ENCODE measurements around the gene PRICKLE2.

The PRICKLE2 gene

GRCh38 chr3:64114651-64115050, 110.6 kb downstream of the PRICKLE2 start:
- TF ChIP-seq ARNTL (CRISPR knock-in tag; IDR thresholded peaks at IDR 0.05; ENCODE audit: borderline replicate concordance, low read depth) (no peak), ISL1 (CRISPR knock-in tag; IDR thresholded peaks at IDR 0.05) (no peak), SNAI2 (CRISPR knock-in tag; IDR thresholded peaks at IDR 0.05) (no peak), GLIS3 (CRISPR knock-in tag; IDR thresholded peaks at IDR 0.05) (no peak), BACH2 (CRISPR knock-in tag; IDR thresholded peaks at IDR 0.05; ENCODE audit: borderline replicate concordance) (no peak), ZNF8 (CRISPR knock-in tag; IDR thresholded peaks at IDR 0.05) (no peak), ZFP30 (CRISPR knock-in tag; IDR thresholded peaks at IDR 0.05) (no peak), CSDC2 (CRISPR knock-in tag; IDR thresholded peaks at IDR 0.05) (no peak), ESRRG (CRISPR knock-in tag; IDR thresholded peaks at IDR 0.05) (no peak), ZNF565 (CRISPR knock-in tag; conservative IDR thresholded peaks at IDR 0.05; ENCODE audit: low read depth) (no peak), ZNF70 (CRISPR knock-in tag; IDR thresholded peaks at IDR 0.05) (no peak), OSR1 (CRISPR knock-in tag; IDR thresholded peaks at IDR 0.05) (no peak), ZC3H10 (CRISPR knock-in tag; IDR thresholded peaks at IDR 0.05) (no peak), ZFP3 (CRISPR knock-in tag; IDR thresholded peaks at IDR 0.05) (no peak)
- TF ChIP-seq, protein P1, sequence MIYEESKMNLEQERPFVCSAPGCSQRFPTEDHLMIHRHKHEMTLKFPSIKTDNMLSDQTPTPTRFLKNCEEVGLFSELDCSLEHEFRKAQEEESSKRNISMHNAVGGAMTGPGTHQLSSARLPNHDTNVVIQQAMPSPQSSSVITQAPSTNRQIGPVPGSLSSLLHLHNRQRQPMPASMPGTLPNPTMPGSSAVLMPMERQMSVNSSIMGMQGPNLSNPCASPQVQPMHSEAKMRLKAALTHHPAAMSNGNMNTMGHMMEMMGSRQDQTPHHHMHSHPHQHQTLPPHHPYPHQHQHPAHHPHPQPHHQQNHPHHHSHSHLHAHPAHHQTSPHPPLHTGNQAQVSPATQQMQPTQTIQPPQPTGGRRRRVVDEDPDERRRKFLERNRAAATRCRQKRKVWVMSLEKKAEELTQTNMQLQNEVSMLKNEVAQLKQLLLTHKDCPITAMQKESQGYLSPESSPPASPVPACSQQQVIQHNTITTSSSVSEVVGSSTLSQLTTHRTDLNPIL (CRISPR knock-in tag; IDR thresholded peaks at IDR 0.05; ENCODE audit: low read depth) = no peak
- TF ChIP-seq, protein P2, sequence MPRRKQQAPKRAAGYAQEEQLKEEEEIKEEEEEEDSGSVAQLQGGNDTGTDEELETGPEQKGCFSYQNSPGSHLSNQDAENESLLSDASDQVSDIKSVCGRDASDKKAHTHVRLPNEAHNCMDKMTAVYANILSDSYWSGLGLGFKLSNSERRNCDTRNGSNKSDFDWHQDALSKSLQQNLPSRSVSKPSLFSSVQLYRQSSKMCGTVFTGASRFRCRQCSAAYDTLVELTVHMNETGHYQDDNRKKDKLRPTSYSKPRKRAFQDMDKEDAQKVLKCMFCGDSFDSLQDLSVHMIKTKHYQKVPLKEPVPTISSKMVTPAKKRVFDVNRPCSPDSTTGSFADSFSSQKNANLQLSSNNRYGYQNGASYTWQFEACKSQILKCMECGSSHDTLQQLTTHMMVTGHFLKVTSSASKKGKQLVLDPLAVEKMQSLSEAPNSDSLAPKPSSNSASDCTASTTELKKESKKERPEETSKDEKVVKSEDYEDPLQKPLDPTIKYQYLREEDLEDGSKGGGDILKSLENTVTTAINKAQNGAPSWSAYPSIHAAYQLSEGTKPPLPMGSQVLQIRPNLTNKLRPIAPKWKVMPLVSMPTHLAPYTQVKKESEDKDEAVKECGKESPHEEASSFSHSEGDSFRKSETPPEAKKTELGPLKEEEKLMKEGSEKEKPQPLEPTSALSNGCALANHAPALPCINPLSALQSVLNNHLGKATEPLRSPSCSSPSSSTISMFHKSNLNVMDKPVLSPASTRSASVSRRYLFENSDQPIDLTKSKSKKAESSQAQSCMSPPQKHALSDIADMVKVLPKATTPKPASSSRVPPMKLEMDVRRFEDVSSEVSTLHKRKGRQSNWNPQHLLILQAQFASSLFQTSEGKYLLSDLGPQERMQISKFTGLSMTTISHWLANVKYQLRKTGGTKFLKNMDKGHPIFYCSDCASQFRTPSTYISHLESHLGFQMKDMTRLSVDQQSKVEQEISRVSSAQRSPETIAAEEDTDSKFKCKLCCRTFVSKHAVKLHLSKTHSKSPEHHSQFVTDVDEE (CRISPR knock-in tag; IDR thresholded peaks at IDR 0.05) = no peak
- TF ChIP-seq, protein P3, sequence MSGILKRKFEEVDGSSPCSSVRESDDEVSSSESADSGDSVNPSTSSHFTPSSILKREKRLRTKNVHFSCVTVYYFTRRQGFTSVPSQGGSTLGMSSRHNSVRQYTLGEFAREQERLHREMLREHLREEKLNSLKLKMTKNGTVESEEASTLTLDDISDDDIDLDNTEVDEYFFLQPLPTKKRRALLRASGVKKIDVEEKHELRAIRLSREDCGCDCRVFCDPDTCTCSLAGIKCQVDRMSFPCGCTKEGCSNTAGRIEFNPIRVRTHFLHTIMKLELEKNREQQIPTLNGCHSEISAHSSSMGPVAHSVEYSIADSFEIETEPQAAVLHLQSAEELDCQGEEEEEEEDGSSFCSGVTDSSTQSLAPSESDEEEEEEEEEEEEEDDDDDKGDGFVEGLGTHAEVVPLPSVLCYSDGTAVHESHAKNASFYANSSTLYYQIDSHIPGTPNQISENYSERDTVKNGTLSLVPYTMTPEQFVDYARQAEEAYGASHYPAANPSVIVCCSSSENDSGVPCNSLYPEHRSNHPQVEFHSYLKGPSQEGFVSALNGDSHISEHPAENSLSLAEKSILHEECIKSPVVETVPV (CRISPR knock-in tag; IDR thresholded peaks at IDR 0.05) = no peak
- no peak for ATAC-seq

DNA sequence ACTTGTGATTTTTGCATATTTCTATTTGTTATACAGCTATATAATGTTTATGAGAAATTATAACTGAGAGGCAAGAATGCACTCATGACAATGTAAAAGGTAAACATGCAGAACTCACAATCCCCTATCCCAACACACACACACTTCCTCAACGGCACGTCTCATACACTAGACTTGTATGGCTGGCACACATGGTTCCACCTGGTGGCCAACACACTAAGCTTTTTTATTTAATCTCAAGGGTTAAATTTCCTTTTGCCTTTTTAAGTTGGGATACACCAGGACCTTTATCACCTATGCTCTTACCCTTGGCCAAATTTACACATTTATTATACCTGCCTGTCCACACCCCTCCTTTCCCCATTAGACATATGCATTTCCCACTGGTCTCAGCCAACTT, 113.4 kb downstream of the PRICKLE2 start:
- no peak for TF ChIP-seq ESRRG (CRISPR knock-in tag; IDR thresholded peaks at IDR 0.05)
- no peak for TF ChIP-seq ISL1 (CRISPR knock-in tag; IDR thresholded peaks at IDR 0.05)
- TF ChIP-seq, protein P3 (CRISPR knock-in tag; IDR thresholded peaks at IDR 0.05) = no peak
- TF ChIP-seq, protein P2 (CRISPR knock-in tag; IDR thresholded peaks at IDR 0.05) = no peak
- TF ChIP-seq ZC3H10 (CRISPR knock-in tag; IDR thresholded peaks at IDR 0.05) = no peak
- TF ChIP-seq OSR1 (CRISPR knock-in tag; IDR thresholded peaks at IDR 0.05) = no peak
- TF ChIP-seq CSDC2 (CRISPR knock-in tag; IDR thresholded peaks at IDR 0.05) = no peak
- TF ChIP-seq GLIS3 (CRISPR knock-in tag; IDR thresholded peaks at IDR 0.05) = no peak
- TF ChIP-seq, protein P1 (CRISPR knock-in tag; IDR thresholded peaks at IDR 0.05; ENCODE audit: low read depth) = no peak
- TF ChIP-seq TCF4 (CRISPR knock-in tag; IDR thresholded peaks at IDR 0.05; ENCODE audit: borderline replicate concordance) = no peak
- TF ChIP-seq ARNTL (CRISPR knock-in tag; IDR thresholded peaks at IDR 0.05; ENCODE audit: borderline replicate concordance, low read depth) = no peak
- no peak for TF ChIP-seq BACH2 (CRISPR knock-in tag; IDR thresholded peaks at IDR 0.05; ENCODE audit: borderline replicate concordance)
- no peak for TF ChIP-seq RARB (CRISPR knock-in tag; IDR thresholded peaks at IDR 0.05)
- no peak for TF ChIP-seq ZNF70 (CRISPR knock-in tag; IDR thresholded peaks at IDR 0.05)
- TF ChIP-seq SNAI2 (CRISPR knock-in tag; IDR thresholded peaks at IDR 0.05) = no peak
- no peak for TF ChIP-seq ZFP3 (CRISPR knock-in tag; IDR thresholded peaks at IDR 0.05)
- no peak for TF ChIP-seq ZFP30 (CRISPR knock-in tag; IDR thresholded peaks at IDR 0.05)
- ATAC-seq = no peak

Data from SK-N-SH treated with all-trans-retinoic acid at 6 μM for 48 hours (cell line).